D721Med (cell line): ENCODE results near the gene CHSY3.
"Not testable (repeated sequence)": the region's sequence is repeated elsewhere in the genome, so short reads cannot be mapped to it uniquely, and the experiment has no call there.

ENCODE experiments used
- DNase-seq: peaks from one replicate; pipeline ENCODE4 v3.0.0; 2011; ENCODE audit warnings: low spot score; ENCODE audit not compliant: insufficient read length
- FAIRE-seq: peaks from 2 replicates; lab custom pipeline; 2011; peaks lifted over from hg19 to GRCh38; lab: Jason Lieb, UNC
- CTCF ChIP-seq: IDR thresholded peaks from 2 replicates; pipeline ENCODE4 v1.5.1; 2012; ENCODE audit warnings: mild to moderate bottlenecking, control low read depth; ENCODE audit not compliant: insufficient read depth; ENCODE audit errors: missing control alignments

The CHSY3 gene

DNA sequence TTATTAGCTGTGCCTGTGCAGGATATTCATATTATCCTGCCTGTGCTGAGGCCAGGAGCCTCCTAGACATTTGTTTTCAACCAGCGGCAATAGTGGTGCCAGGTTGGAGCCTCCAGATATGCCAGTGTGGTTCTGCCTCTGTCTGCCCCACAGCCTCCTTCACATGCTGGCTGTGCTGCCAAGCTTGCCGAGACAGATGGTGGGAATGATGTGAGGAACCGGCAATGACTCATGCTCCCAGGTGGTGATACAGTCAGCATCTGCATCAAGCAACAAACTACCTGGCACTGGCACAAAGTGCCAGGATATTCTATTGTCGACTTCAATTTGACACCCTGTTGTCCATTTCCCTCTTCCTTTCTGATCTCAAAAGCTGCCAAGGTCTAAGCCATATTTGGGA, 285.7 kb downstream of the CHSY3 start:
- DNase-seq, result no peak
- FAIRE-seq, result no peak
- no peak for TF ChIP-seq CTCF

DNA sequence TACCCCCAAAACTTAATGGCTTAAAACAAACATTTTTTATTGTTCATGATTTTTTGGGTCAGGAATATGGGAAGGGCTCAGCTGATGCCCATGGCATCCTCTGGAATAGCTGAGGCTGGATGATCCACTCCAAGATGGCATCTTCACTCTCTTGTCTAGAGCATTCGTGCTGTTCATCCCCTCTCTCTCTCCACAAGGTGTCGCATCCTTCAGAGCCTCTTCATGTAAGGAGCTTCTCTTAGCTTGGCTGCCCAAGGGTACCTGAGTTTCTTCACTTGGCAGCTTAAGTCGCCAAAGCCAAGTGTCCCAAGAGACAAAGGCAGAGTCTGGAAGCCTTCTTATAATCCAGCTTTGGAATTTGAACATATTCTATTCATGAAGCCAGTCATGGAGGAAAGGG, 294.7 kb downstream of the CHSY3 start:
- FAIRE-seq, result peak; percentile 48
- peak; percentile 6 for TF ChIP-seq CTCF
- no peak for DNase-seq

- FAIRE-seq, result no peak
- no peak for DNase-seq
- no peak for TF ChIP-seq CTCF
Measured at GRCh38 chr5:130206686-130207085, 302.4 kb downstream of the CHSY3 start.

DNA sequence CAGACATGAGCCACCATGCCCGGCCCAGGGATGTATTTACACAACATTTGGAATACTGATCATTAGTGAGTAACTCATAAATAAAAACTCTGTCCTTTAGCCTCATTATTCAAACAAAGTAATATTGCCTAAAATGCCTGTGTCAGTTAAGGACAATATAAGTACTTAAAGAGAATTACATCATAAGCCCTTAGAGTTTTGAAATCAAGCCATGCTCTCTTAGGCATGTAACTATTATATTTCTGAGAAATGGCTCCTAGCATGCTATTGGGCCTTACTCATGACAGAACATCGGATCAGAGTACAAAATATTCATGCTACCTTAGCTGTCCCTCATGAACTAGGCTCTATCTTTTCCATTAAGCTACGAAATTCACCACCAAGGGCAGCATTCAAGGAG, 309.3 kb downstream of the CHSY3 start:
- no peak for FAIRE-seq
- TF ChIP-seq CTCF, result no peak

DNA sequence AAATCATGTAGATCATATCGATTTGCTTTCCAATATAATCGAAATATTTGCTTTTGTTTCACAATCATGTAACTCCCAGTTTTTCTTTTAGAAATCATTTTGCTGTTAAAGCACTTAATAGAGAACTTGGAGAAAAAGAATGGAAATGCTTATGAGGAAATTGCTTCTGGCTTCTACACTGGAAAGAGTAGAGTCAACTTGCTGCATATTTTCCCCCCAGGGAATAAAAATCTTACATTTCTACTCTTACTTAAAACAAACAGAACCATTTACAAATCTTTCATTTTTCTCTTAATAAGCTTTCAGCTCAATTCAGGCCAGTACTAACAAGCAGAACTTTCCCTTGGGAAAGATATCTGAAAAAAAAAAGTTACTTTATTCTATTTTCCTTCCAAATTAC, 312.0 kb downstream of the CHSY3 start:
- no peak for TF ChIP-seq CTCF
- no peak for FAIRE-seq
- no peak for DNase-seq

More for the DNA sequence above, 309.3 kb downstream of the CHSY3 start:
- no peak for DNase-seq

- DNase-seq (no peak), FAIRE-seq (no peak)
- TF ChIP-seq CTCF, result no peak
Measured at GRCh38 chr5:130222573-130222972, 318.3 kb downstream of the CHSY3 start.

DNA sequence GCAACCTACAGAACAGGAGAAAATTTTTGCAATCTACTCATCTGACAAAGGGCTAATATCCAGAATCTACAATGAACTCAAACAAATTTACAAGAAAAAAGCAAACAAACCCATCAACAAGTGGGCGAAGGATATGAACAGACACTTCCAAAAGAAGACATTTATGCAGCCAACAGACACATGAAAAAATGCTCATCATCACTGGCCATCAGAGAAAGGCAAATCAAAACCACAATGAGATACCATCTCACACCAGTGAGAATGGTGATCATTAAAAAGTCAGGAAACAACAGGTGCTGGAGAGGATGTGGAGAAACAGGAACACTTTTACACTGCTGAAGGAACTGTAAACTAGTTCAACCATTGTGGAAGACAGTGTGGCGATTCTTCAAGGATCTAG, 322.3 kb downstream of the CHSY3 start:
- DNase-seq, FAIRE-seq: not testable (repeated sequence)

- TF ChIP-seq CTCF, result no peak
- DNase-seq (no peak), FAIRE-seq (no peak)
Measured at GRCh38 chr5:130227699-130228098, 323.4 kb downstream of the CHSY3 start.
